ENCODE data around the gene PTP4A1.
"Not testable (repeated sequence)": the region's sequence is repeated elsewhere in the genome, so short reads cannot be mapped to it uniquely, and the experiment has no call there.

The PTP4A1 gene

GRCh38 chr6:63572044-63572746 is at the start of gene PTP4A1, which contains the start of gene LOC128125822:
Gene PTP4A1 (plus strand): TSS chr6:63572480. CDS start chr6:63576881, 4,401 bp downstream.
Gene LOC128125822 (plus strand): TSS chr6:63572480.
- peak; percentile 93 for DNase-seq (ENCODE audit: low read depth)

GRCh38 chr6:63522911-63523287 is 49.4 kb upstream of the PTP4A1 start:
- not testable (repeated sequence) for DNase-seq (ENCODE audit: low read depth)

GRCh38 chr6:63523630-63524029 is 48.6 kb upstream of the PTP4A1 start:
- DNase-seq (ENCODE audit: low read depth): no peak

- no peak for DNase-seq (ENCODE audit: low read depth)
Observed at GRCh38 chr6:63525186-63525878, 46.9 kb upstream of the PTP4A1 start.

- DNase-seq (ENCODE audit: low read depth): no peak
Observed at GRCh38 chr6:63526931-63527330, 45.3 kb upstream of the PTP4A1 start.

GRCh38 chr6:63527658-63528514 is 44.4 kb upstream of the PTP4A1 start:
- DNase-seq (ENCODE audit: low read depth): no peak

GRCh38 chr6:63529498-63529897 is 42.8 kb upstream of the PTP4A1 start:
- no peak for DNase-seq (ENCODE audit: low read depth)

- no peak for DNase-seq (ENCODE audit: low read depth)
Observed at GRCh38 chr6:63530182-63530581, 42.1 kb upstream of the PTP4A1 start.

GRCh38 chr6:63530991-63531390 is 41.3 kb upstream of the PTP4A1 start:
- DNase-seq (ENCODE audit: low read depth): no peak

GRCh38 chr6:63533026-63533425 is 39.3 kb upstream of the PTP4A1 start:
- no peak for DNase-seq (ENCODE audit: low read depth)

- DNase-seq (ENCODE audit: low read depth): no peak
Observed at GRCh38 chr6:63533952-63534351, 38.3 kb upstream of the PTP4A1 start.

GRCh38 chr6:63537201-63537958 is 34.9 kb upstream of the PTP4A1 start:
- no peak for DNase-seq (ENCODE audit: low read depth)

GRCh38 chr6:63537959-63538300 is 34.4 kb upstream of the PTP4A1 start:
- no peak for DNase-seq (ENCODE audit: low read depth)

- no peak for DNase-seq (ENCODE audit: low read depth)
Observed at GRCh38 chr6:63538550-63538949, 33.7 kb upstream of the PTP4A1 start.

- no peak for DNase-seq (ENCODE audit: low read depth)
Observed at GRCh38 chr6:63543001-63543400, 29.3 kb upstream of the PTP4A1 start.

GRCh38 chr6:63543982-63544381 is 28.3 kb upstream of the PTP4A1 start:
- no peak for DNase-seq (ENCODE audit: low read depth)

- no peak for DNase-seq (ENCODE audit: low read depth)
Observed at GRCh38 chr6:63546236-63546635, 26.0 kb upstream of the PTP4A1 start.

GRCh38 chr6:63546697-63547096 is 25.6 kb upstream of the PTP4A1 start:
- no peak for DNase-seq (ENCODE audit: low read depth)

- DNase-seq (ENCODE audit: low read depth): no peak
Observed at GRCh38 chr6:63549076-63549475, 23.2 kb upstream of the PTP4A1 start.

GRCh38 chr6:63553208-63553607 is 19.1 kb upstream of the PTP4A1 start:
- no peak for DNase-seq (ENCODE audit: low read depth)

GRCh38 chr6:63553900-63554299 is 18.4 kb upstream of the PTP4A1 start:
- no peak for DNase-seq (ENCODE audit: low read depth)

GRCh38 chr6:63554782-63555181 is 17.5 kb upstream of the PTP4A1 start:
- no peak for DNase-seq (ENCODE audit: low read depth)
